Sciatic nerve (tissue), 2 donors: ENCODE data around the gene CYB5R3. TPM values are rescaled to one million over a fixed set of nuclear protein-coding genes. Genes with fewer than 3 reads are reported as not detected.
"Not testable (repeated sequence)": the region's sequence is repeated elsewhere in the genome, so short reads cannot be mapped to it uniquely, and the experiment has no call there.

ENCODE experiments used
- ATAC-seq: fragments of 200-7000 bp; cut with Tn5 transposase; one replicate; pipeline ENCODE4 v1.9.1; 2020; ENCODE audit warnings: mild to moderate bottlenecking, moderate library complexity
- DNase-seq: peaks from one replicate; pipeline ENCODE4 v3.0.0-alpha.2; 2020; ENCODE audit warnings: low spot score
- intact Hi-C: fragments of 100-400 bp; cut with DNase I; formaldehyde crosslinking; loops from one replicate; pipeline ENCODE4 v1.14.2; 2022
- total RNA-seq: library from RNA; stranded (reverse); fragmentation: NEBNext Ultra II Directional; extraction: Animal tissue kit (Norgen Biotek cat#: 25700); gene quantifications from one replicate; pipeline ENCODE4 v1.2.1, GENCODE V29; 2021
- donor health status: DM: no; HTN: no; CAD: no.
- donor health status: DM: no; HTN: no; CAD: no.

CYB5R3 gene
- total RNA-seq, 1 donor from 2014 or later = 241 TPM

- DNase-seq (no peak), ATAC-seq (peak; percentile 44)
- intact Hi-C loops = no loop called here
Observed at GRCh38 chr22:42680648-42681047, 31.5 kb upstream of the CYB5R3 start.

- ATAC-seq (no peak), DNase-seq (no peak)
- intact Hi-C loops = loop anchor here (10.0 kb wide), 1 partner anchor 85 kb away; no protein-coding TSS in a partner anchor
Observed at GRCh38 chr22:42679691-42680090, 30.5 kb upstream of the CYB5R3 start.

- ATAC-seq (no peak), DNase-seq (no peak)
- intact Hi-C loops = loop anchor here (10.0 kb wide), 1 partner anchor 86 kb away; no protein-coding TSS in a partner anchor
Observed at GRCh38 chr22:42678894-42679293, 29.7 kb upstream of the CYB5R3 start.

GRCh38 chr22:42677936-42678335 is 28.7 kb upstream of the CYB5R3 start:
- DNase-seq, ATAC-seq: not testable (repeated sequence)
- intact Hi-C loops = loop anchor here (10.0 kb wide), 1 partner anchor 87 kb away; no protein-coding TSS in a partner anchor

- DNase-seq = no peak
- ATAC-seq = peak; percentile 75
- intact Hi-C loops = loop anchor here (10.0 kb wide), 1 partner anchor 89 kb away; no protein-coding TSS in a partner anchor
Observed at GRCh38 chr22:42676059-42676607, 26.9 kb upstream of the CYB5R3 start.

- peak; percentile 11 for ATAC-seq
- DNase-seq = no peak
- intact Hi-C loops = loop anchor here (10.0 kb wide), 1 partner anchor 91 kb away; no protein-coding TSS in a partner anchor
Observed at GRCh38 chr22:42673898-42674401, 24.8 kb upstream of the CYB5R3 start.

- intact Hi-C loops = loop anchor here (10.0 kb wide), 1 partner anchor 92 kb away; no protein-coding TSS in a partner anchor
- ATAC-seq, DNase-seq: not testable (repeated sequence)
Observed at GRCh38 chr22:42673071-42673470, 23.9 kb upstream of the CYB5R3 start.

GRCh38 chr22:42670921-42671709 is 21.9 kb upstream of the CYB5R3 start:
- intact Hi-C loops = loop anchor here (10.0 kb wide), 1 partner anchor 94 kb away; no protein-coding TSS in a partner anchor
- no peak for DNase-seq
- peak; percentile 35 for ATAC-seq

GRCh38 chr22:42670046-42670445 is 20.9 kb upstream of the CYB5R3 start:
- DNase-seq = no peak
- no peak for ATAC-seq
- intact Hi-C loops = loop anchor here (10.0 kb wide), 1 partner anchor 95 kb away; no protein-coding TSS in a partner anchor

- ATAC-seq, DNase-seq, intact Hi-C loops: not testable (repeated sequence)
Observed at GRCh38 chr22:42666393-42666792, 17.2 kb upstream of the CYB5R3 start.

GRCh38 chr22:42664976-42665831 is 16.0 kb upstream of the CYB5R3 start:
- DNase-seq (no peak), ATAC-seq (no peak)
- intact Hi-C loops = no loop called here

GRCh38 chr22:42661985-42662831 is 13.0 kb upstream of the CYB5R3 start:
- intact Hi-C loops = no loop called here
- ATAC-seq = peak; percentile 93
- peak; percentile 94 for DNase-seq

- ATAC-seq (no peak), DNase-seq (no peak)
- intact Hi-C loops = no loop called here
Observed at GRCh38 chr22:42656578-42656977, 7.4 kb upstream of the CYB5R3 start.

- intact Hi-C loops = no loop called here
- ATAC-seq (no peak), DNase-seq (no peak)
Observed at GRCh38 chr22:42655693-42656092, 6.5 kb upstream of the CYB5R3 start.

GRCh38 chr22:42654436-42655073 is 5.4 kb upstream of the CYB5R3 start:
- ATAC-seq (no peak), DNase-seq (no peak)
- intact Hi-C loops = no loop called here

GRCh38 chr22:42653999-42654398 is 4.8 kb upstream of the CYB5R3 start:
- no peak for ATAC-seq
- intact Hi-C loops = no loop called here
- DNase-seq = no peak

- no peak for DNase-seq
- no peak for ATAC-seq
- intact Hi-C loops = no loop called here
Observed at GRCh38 chr22:42651134-42651533, 1.9 kb upstream of the CYB5R3 start.
